Activated T-cell treated with anti-CD3 and anti-CD28 coated beads, Interleukin-2, amount 50 U/mL, for 24 hours (primary cell): Measurements from ENCODE around the gene NIPSNAP2.
A peak's percentile ranks its signal among the peaks of the same experiment; 100 is the strongest.
"Not testable (repeated sequence)": the region's sequence is repeated elsewhere in the genome, so short reads cannot be mapped to it uniquely, and the experiment has no call there.

Experiments used
- DNase-seq: peaks from one replicate; pipeline ENCODE4 v3.0.0-alpha.2; 2020
- H3K27ac Mint-ChIP-seq: 2 replicates; pipeline ENCODE4 v1.8.0; 2020; ENCODE audit warnings: mild to moderate bottlenecking, mixed read lengths
- H3K27me3 Mint-ChIP-seq: 2 replicates; pipeline ENCODE4 v1.8.0; 2020; ENCODE audit warnings: mixed read lengths
- H3K36me3 Mint-ChIP-seq: 2 replicates; pipeline ENCODE4 v1.8.0; 2020; ENCODE audit warnings: low read depth, mixed read lengths
- H3K4me1 Mint-ChIP-seq: 2 replicates; pipeline ENCODE4 v1.8.0; 2020; ENCODE audit warnings: low read depth, mixed read lengths
- H3K4me3 Mint-ChIP-seq: 2 replicates; pipeline ENCODE4 v1.8.0; 2020; ENCODE audit warnings: mild to moderate bottlenecking, moderate library complexity, mixed read lengths
- H3K9me3 Mint-ChIP-seq: 2 replicates; pipeline ENCODE4 v1.8.0; 2020; ENCODE audit warnings: mixed read lengths

NIPSNAP2 gene

GRCh38 chr7:56009695-56010094 lies 45.3 kb downstream of the NIPSNAP2 start:
- Mint-ChIP-seq H3K4me1 (no peaks in the 10 kb centered on the region), H3K9me3 (no peaks in the 10 kb centered on the region), H3K27ac (no peak overlapping the region), H3K4me3 (no peak overlapping the region), H3K36me3 (peaks cover 28% of the 10 kb centered on the region), H3K27me3 (no peaks in the 10 kb centered on the region)
- DNase-seq: no peak

DNA sequence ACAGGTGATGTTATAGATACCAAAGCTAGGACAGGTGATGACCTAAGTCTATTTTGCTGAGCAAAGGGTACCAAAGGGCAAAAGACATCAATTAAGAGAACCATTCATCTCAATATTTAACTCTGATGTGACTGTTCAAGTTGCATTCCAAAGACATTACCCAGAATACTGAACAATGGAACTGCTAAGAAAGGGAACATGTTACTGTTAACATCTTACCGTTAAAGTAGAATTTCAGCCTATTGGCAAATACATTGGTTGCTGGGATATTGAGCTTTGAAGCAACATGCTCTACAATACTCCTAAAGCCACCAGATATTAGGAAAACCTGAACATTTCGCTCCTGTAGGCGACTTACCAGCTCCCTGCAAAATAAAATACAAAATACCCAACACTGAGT lies 52.6 kb downstream of the NIPSNAP2 start:
- not testable (repeated sequence) for DNase-seq, H3K27me3 Mint-ChIP-seq, H3K4me1 Mint-ChIP-seq, H3K9me3 Mint-ChIP-seq, H3K27ac Mint-ChIP-seq, H3K4me3 Mint-ChIP-seq
- peaks cover 57% of the 10 kb centered on the region for H3K36me3 Mint-ChIP-seq

- Mint-ChIP-seq H3K9me3 (no peaks in the 10 kb centered on the region), H3K4me3 (no peak overlapping the region), H3K4me1 (no peaks in the 10 kb centered on the region), H3K27me3 (no peaks in the 10 kb centered on the region), H3K36me3 (peaks cover 50% of the 10 kb centered on the region), H3K27ac (no peak overlapping the region)
- DNase-seq: no peak
Observed at GRCh38 chr7:56019501-56019900, 55.1 kb downstream of the NIPSNAP2 start.

DNA sequence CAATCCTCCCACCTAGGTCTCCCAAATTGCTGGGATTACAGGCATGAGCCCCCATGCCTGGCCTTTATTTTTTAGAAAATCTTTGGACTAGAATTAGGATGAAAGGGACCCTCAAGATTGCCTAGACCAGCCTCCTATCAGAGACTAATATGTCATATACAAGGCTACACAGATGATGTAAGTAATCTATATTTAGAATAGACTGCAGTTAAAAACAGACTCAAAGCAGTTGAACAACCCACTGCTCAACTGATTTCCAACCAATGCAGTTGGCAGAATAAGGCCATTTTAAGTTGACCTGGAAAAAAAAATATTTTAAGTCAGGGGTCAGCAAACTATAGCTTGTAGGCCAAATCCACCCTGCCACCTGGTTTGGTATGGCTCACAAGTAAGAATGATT lies 59.1 kb downstream of the NIPSNAP2 start:
- Mint-ChIP-seq H3K27ac (no peak overlapping the region), H3K4me1 (no peaks in the 10 kb centered on the region), H3K9me3 (no peaks in the 10 kb centered on the region), H3K27me3 (no peaks in the 10 kb centered on the region), H3K4me3 (no peak overlapping the region), H3K36me3 (peaks cover 58% of the 10 kb centered on the region)
- no peak for DNase-seq

GRCh38 chr7:56026538-56026937 lies 62.2 kb downstream of the NIPSNAP2 start:
- Mint-ChIP-seq H3K9me3 (no peaks in the 10 kb centered on the region), H3K27ac (no peak overlapping the region), H3K36me3 (peaks cover 59% of the 10 kb centered on the region), H3K27me3 (no peaks in the 10 kb centered on the region), H3K4me3 (no peak overlapping the region), H3K4me1 (peaks cover 2% of the 10 kb centered on the region)
- no peak for DNase-seq

GRCh38 chr7:56028942-56029630 lies 64.7 kb downstream of the NIPSNAP2 start:
- no peaks in the 10 kb centered on the region for H3K27me3 Mint-ChIP-seq
- DNase-seq: no peak
- H3K4me3 Mint-ChIP-seq: no peak overlapping the region
- H3K4me1 Mint-ChIP-seq: peaks cover 12% of the 10 kb centered on the region
- H3K27ac Mint-ChIP-seq: no peak overlapping the region
- H3K9me3 Mint-ChIP-seq: no peaks in the 10 kb centered on the region
- peaks cover 62% of the 10 kb centered on the region for H3K36me3 Mint-ChIP-seq

DNA sequence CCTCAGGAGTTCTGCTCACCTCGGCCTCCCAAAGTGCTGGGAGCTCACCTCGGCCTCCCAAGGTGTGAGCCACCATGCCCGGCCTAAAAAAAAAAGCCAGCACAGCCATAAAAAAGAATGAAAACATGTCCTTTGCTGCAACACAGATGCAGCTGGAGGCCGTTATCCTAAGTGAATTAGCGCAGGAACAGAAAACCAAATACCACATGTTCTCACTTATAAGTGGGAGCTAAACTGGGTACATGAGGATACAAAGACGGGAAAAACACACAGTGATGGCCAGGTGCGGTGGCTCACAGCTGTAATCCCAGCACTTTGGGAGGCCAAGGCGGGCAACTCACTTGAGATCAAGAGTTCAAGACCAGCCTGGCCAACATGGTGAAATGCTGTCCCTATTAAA lies 66.0 kb downstream of the NIPSNAP2 start:
- Mint-ChIP-seq H3K27me3 (no peaks in the 10 kb centered on the region), H3K9me3 (no peaks in the 10 kb centered on the region), H3K4me3 (no peak overlapping the region), H3K36me3 (peaks cover 57% of the 10 kb centered on the region), H3K4me1 (peaks cover 14% of the 10 kb centered on the region), H3K27ac (no peak overlapping the region)
- DNase-seq: no peak

- not testable (repeated sequence) for H3K9me3 Mint-ChIP-seq, H3K27me3 Mint-ChIP-seq, DNase-seq, H3K4me3 Mint-ChIP-seq, H3K27ac Mint-ChIP-seq
- Mint-ChIP-seq H3K4me1 (peaks cover 14% of the 10 kb centered on the region), H3K36me3 (peaks cover 50% of the 10 kb centered on the region)
Observed at GRCh38 chr7:56031556-56031955, 67.2 kb downstream of the NIPSNAP2 start.

DNA sequence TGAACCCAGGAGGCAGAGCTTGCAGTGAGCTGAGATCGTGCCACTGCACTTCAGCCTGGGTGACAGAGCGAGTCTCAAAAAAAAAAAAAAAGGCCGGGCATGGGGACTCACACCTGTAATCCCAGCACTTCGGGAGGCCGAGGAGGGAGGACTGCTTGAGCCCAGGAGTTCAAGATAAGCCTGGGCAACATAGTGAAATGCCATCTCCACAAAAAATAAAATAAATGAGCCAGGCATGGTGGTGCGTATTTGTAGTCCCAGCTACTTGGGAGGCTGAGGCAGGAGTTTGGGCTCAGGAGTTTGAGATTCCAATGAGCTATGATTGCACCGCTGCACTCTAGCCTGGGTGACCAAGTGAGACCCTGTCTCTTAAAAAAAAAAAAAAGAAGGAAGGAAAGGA lies 68.2 kb downstream of the NIPSNAP2 start:
- peaks cover 41% of the 10 kb centered on the region for H3K36me3 Mint-ChIP-seq
- H3K9me3 Mint-ChIP-seq, H3K27me3 Mint-ChIP-seq, H3K27ac Mint-ChIP-seq, DNase-seq: not testable (repeated sequence)
- peaks cover 14% of the 10 kb centered on the region for H3K4me1 Mint-ChIP-seq
- H3K4me3 Mint-ChIP-seq: peak overlapping the region; percentile 47

DNA sequence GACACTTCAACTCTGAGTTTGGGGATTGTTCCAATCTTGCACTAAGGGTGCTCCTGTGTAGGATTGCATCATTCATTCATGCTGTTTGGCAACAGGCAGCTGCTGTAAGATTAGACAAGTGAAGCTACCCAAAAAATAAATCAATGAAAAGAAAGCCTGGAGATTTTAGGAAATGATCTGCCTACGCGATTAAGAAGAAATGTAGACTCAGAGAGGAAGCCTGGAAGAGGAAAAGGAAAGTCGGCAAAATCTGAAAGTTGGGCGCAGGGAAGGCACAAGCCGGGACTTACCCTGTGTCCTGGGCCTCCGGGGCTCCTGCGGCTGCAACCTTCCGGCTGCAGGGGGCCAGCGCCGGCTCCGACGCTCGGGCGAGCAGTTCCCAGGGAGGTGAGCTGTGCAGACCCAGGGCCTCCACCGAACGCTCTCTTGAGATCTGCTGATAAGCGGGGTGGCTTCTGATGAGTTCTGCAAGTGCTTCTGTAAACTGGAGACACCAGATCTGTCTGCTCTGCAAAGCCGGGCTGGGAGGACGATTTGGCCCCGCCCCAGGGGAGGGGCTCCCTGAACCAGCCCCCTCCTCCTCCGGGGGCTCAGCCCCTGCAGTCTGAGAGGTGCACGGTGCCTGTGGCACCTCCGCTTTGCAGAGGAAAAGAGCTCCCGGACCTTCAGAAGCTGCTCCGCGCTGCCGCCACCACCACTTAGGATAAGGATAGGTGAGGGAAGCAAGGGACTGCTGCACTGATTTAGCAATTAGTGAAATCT lies 69.5 kb downstream of the NIPSNAP2 start:
- peak overlapping the region; percentile 84 for H3K27ac Mint-ChIP-seq
- H3K4me1 Mint-ChIP-seq: peaks cover 14% of the 10 kb centered on the region
- H3K27me3 Mint-ChIP-seq: no peaks in the 10 kb centered on the region
- H3K36me3 Mint-ChIP-seq: peaks cover 36% of the 10 kb centered on the region
- H3K4me3 Mint-ChIP-seq: peak overlapping the region; percentile 82
- no peaks in the 10 kb centered on the region for H3K9me3 Mint-ChIP-seq
- peak; percentile 81 for DNase-seq

GRCh38 chr7:56040730-56041129 lies 76.3 kb downstream of the NIPSNAP2 start:
- Mint-ChIP-seq H3K36me3 (peaks cover 35% of the 10 kb centered on the region), H3K27ac (peak overlapping the region; percentile 47), H3K9me3 (no peaks in the 10 kb centered on the region), H3K27me3 (no peaks in the 10 kb centered on the region), H3K4me3 (no peak overlapping the region), H3K4me1 (peaks cover 2% of the 10 kb centered on the region)
- DNase-seq: no peak

DNA sequence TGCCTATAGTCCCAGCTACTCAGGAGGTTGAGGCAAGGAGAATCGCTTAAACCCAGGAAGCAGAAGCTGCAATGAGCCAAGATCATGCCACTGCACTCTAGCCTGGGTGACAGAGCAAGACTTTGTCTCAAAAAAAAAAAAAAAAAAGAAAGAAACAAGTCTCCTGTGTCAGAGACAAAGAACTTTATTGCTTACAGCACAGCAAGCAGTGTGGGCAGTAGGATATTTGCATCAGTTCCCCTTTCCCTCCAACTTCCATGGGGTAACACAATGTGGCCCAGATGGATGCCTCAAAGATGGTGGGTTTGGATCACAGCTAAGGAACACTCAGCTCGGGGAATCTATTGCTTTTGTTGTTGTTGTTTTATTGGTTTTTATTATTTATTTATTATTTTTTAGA lies 81.4 kb downstream of the NIPSNAP2 start:
- Mint-ChIP-seq H3K36me3 (peaks cover 39% of the 10 kb centered on the region), H3K4me1 (peaks cover 18% of the 10 kb centered on the region), H3K27ac (peak overlapping the region; percentile 37)
- not testable (repeated sequence) for H3K4me3 Mint-ChIP-seq, H3K27me3 Mint-ChIP-seq, DNase-seq, H3K9me3 Mint-ChIP-seq

- no peak overlapping the region for H3K4me3 Mint-ChIP-seq
- H3K27ac Mint-ChIP-seq: no peak overlapping the region
Observed at GRCh38 chr7:56046721-56047445, 82.5 kb downstream of the NIPSNAP2 start.

GRCh38 chr7:56047446-56048116 lies 83.2 kb downstream of the NIPSNAP2 start:
- DNase-seq, H3K27ac Mint-ChIP-seq, H3K27me3 Mint-ChIP-seq, H3K9me3 Mint-ChIP-seq, H3K4me3 Mint-ChIP-seq: not testable (repeated sequence)
- Mint-ChIP-seq H3K36me3 (peaks cover 37% of the 10 kb centered on the region), H3K4me1 (peaks cover 19% of the 10 kb centered on the region)

More at GRCh38 chr7:56046721-56047445, 82.5 kb downstream of the NIPSNAP2 start:
- no peak for DNase-seq
- H3K9me3 Mint-ChIP-seq: no peaks in the 10 kb centered on the region
- H3K36me3 Mint-ChIP-seq: peaks cover 37% of the 10 kb centered on the region
- peaks cover 18% of the 10 kb centered on the region for H3K4me1 Mint-ChIP-seq
- no peaks in the 10 kb centered on the region for H3K27me3 Mint-ChIP-seq
